CD14-positive monocyte (primary cell): ENCODE measurements around the gene DPYD. TPM values are rescaled to one million over a fixed set of nuclear protein-coding genes. Genes with fewer than 3 reads are reported as not detected.

Experiments
- DNase-seq, 3 donors: peaks; one replicate each; pipeline ENCODE4 v3.0.0-alpha.2; 2011 to 2022
- H2AFZ ChIP-seq: 2 replicates; pipeline ENCODE4 v1.6.0; 2012; ENCODE audit warnings: mild to moderate bottlenecking, low read depth, low read length, inconsistent platforms; ENCODE audit not compliant: insufficient read depth, poor library complexity, severe bottlenecking
- H3K27ac ChIP-seq, 2 donors: 1 replicate in 1 of 2; 2 replicates in 1 of 2; pipeline ENCODE4 v1.5.1; 2012 to 2013; ENCODE audit warnings: low read length in 2 of 2, control low read depth in 1 of 2, inconsistent platforms in 1 of 2, low read depth in 1 of 2, mild to moderate bottlenecking in 1 of 2
- H3K27me3 ChIP-seq, 2 donors: one replicate each; pipeline versions ENCODE4 v1.6.0 to v1.6.1; 2011 to 2013; ENCODE audit warnings: low read length in 2 of 2; ENCODE audit not compliant: control insufficient read depth in 2 of 2, insufficient read depth in 2 of 2
- H3K36me3 ChIP-seq, 2 donors: replicated peaks in 1 of 2; 1 replicate in 1 of 2; 2 replicates in 1 of 2; pipeline versions ENCODE4 v1.5.1 to v1.6.1; 2012 to 2013; ENCODE audit warnings: low read length in 2 of 2, control low read depth in 1 of 2, inconsistent platforms in 1 of 2, mild to moderate bottlenecking in 1 of 2; ENCODE audit not compliant: insufficient read depth in 2 of 2, control insufficient read depth in 1 of 2
- H3K4me1 ChIP-seq, 2 donors: 1 replicate in 1 of 2; 2 replicates in 1 of 2; pipeline versions ENCODE4 v1.5.1 to v1.6.1; 2012 to 2013; ENCODE audit warnings: low read length in 2 of 2, control low read depth in 1 of 2, inconsistent platforms in 1 of 2, mild to moderate bottlenecking in 1 of 2, moderate library complexity in 1 of 2; ENCODE audit not compliant: insufficient read depth in 2 of 2, control insufficient read depth in 1 of 2
- H3K4me2 ChIP-seq: replicated peaks from 2 replicates; pipeline ENCODE3; 2012; ENCODE audit warnings: low read length, moderate library complexity, mild to moderate bottlenecking; ENCODE audit not compliant: poor library complexity, severe bottlenecking; ENCODE audit errors: extremely low read depth
- H3K4me3 ChIP-seq, 3 experiments: fragments of 200-600 bp in 1 of 3; sonication (generic) in 1 of 3; replicated peaks in 1 of 3; 1 replicate in 2 of 3; 2 replicates in 1 of 3; pipeline ENCODE4 v1.5.1; 2011 to 2013; ENCODE audit warnings: low read length in 3 of 3, mild to moderate bottlenecking in 3 of 3, control low read depth in 2 of 3, low read depth in 2 of 3, inconsistent platforms in 1 of 3, moderate library complexity in 1 of 3
- H3K79me2 ChIP-seq: 2 replicates; pipeline ENCODE4 v1.6.0; 2012; ENCODE audit warnings: mild to moderate bottlenecking, control low read depth, inconsistent platforms, low read length, moderate library complexity; ENCODE audit not compliant: insufficient read depth
- H3K9ac ChIP-seq: 2 replicates; pipeline ENCODE4 v1.6.0; 2017; ENCODE audit warnings: low read length, mild to moderate bottlenecking; ENCODE audit not compliant: insufficient read depth, poor library complexity, severe bottlenecking
- H3K9me3 ChIP-seq, 2 donors: replicated peaks in 1 of 2; 1 replicate in 1 of 2; 2 replicates in 1 of 2; pipeline versions ENCODE4 v1.5.1 to v1.6.1; 2012 to 2013; ENCODE audit warnings: low read length in 2 of 2, control low read depth in 1 of 2; ENCODE audit not compliant: control insufficient read depth in 1 of 2, insufficient read depth in 1 of 2
- H4K20me1 ChIP-seq: 2 replicates; pipeline ENCODE4 v1.6.0; 2012; ENCODE audit warnings: mild to moderate bottlenecking, low read length, control low read depth, moderate library complexity; ENCODE audit not compliant: insufficient read depth
- H3K27ac Mint-ChIP-seq, 7 donors: one replicate each; pipeline ENCODE4 v1.8.0; 2020; ENCODE audit warnings: mild to moderate bottlenecking in 7 of 7, mixed read lengths in 7 of 7, moderate library complexity in 6 of 7, inconsistent platforms in 2 of 7
- H3K27me3 Mint-ChIP-seq, 3 donors: one replicate each; pipeline ENCODE4 v1.8.0; 2021 to 2022; ENCODE audit warnings: low read depth in 3 of 3, mild to moderate bottlenecking in 3 of 3, mixed read lengths in 3 of 3, moderate library complexity in 3 of 3, inconsistent platforms in 1 of 3
- H3K36me3 Mint-ChIP-seq, 2 donors: one replicate each; pipeline ENCODE4 v1.8.0; 2020; ENCODE audit warnings: mixed read lengths in 2 of 2, inconsistent platforms in 1 of 2, mild to moderate bottlenecking in 1 of 2
- H3K4me1 Mint-ChIP-seq: one replicate; pipeline ENCODE4 v1.8.0; 2020; ENCODE audit warnings: mild to moderate bottlenecking, mixed read lengths
- H3K4me3 Mint-ChIP-seq, 2 donors: one replicate each; pipeline ENCODE4 v1.8.0; 2020; ENCODE audit warnings: mild to moderate bottlenecking in 2 of 2, mixed read lengths in 2 of 2, moderate library complexity in 1 of 2
- H3K9me3 Mint-ChIP-seq, 7 donors: one replicate each; pipeline ENCODE4 v1.8.0; 2020 to 2022; ENCODE audit warnings: mixed read lengths in 7 of 7, mild to moderate bottlenecking in 6 of 7, moderate library complexity in 6 of 7, inconsistent platforms in 2 of 7
- CTCF ChIP-seq: fragments of 200-600 bp; IDR thresholded peaks from one replicate; pipeline ENCODE4 v1.8.0; 2022; ENCODE audit warnings: antibody characterized with exemption, mild to moderate bottlenecking
- WGBS: methylation state at CpG from one replicate; pipeline ENCODE4 v1.1.5; 2013; ENCODE audit warnings: missing lambda C conversion rate; ENCODE audit not compliant: insufficient coverage; 5-methylcytosine and 5-hydroxymethylcytosine counted together
- intact Hi-C, 2 donors: fragments of 100-400 bp; cut with micrococcal nuclease; formaldehyde crosslinking; loops; one replicate each; pipeline versions ENCODE4 v1.15.0 to v1.15.1; 2023
- polyA plus RNA-seq, 3 donors: library from polyadenylated mRNA; depleted of rRNA in 1 of 3; unstranded in 2 of 3; stranded (reverse) in 1 of 3; fragments of 300-500 nt in 2 of 3; fragments of >200 nt in 1 of 3; fragmentation: Illumina TruSeq in 2 of 3; gene quantifications; 1 replicate in 2 of 3; 2 replicates in 1 of 3; pipeline ENCODE4 v1.2.3, GENCODE V29; 2012 to 2021

Gene DPYD
- polyA plus RNA-seq, 3 donors, result 87.6 to 171 (median 144) TPM

GRCh38 chr1:97201641-97202040 is 719.2 kb downstream of the DPYD start:
- Mint-ChIP-seq H3K9me3 (no peaks in the 10 kb centered on the region), H3K4me3 (no peak overlapping the region), H3K27ac (no peak overlapping the region), H3K4me1 (peaks cover 2% of the 10 kb centered on the region), H3K36me3 (peaks cover 11 to 17% of the 10 kb centered on the region in 2 donors), H3K27me3 (no peaks in the 10 kb centered on the region)
- no peaks in the 10 kb centered on the region for H3K27me3 ChIP-seq
- H3K79me2 ChIP-seq, result no peaks in the 10 kb centered on the region
- H3K4me3 ChIP-seq, result no peak overlapping the region
- H3K27ac ChIP-seq, result no peak overlapping the region
- no peak overlapping the region for H3K4me2 ChIP-seq
- H3K4me1 ChIP-seq, result no peaks in the 10 kb centered on the region
- H4K20me1 ChIP-seq, result peaks cover 59% of the 10 kb centered on the region
- intact Hi-C loops, result no loop called here
- no peak for DNase-seq
- 100% methylated on average over 2 of the region's 3 CpGs for WGBS
- TF ChIP-seq CTCF, result no peak
- no peak overlapping the region for H2AFZ ChIP-seq
- H3K9me3 ChIP-seq, result no peaks in the 10 kb centered on the region
- H3K36me3 ChIP-seq, result peaks cover 3 to 10% of the 10 kb centered on the region in 2 donors
- H3K9ac ChIP-seq, result no peak overlapping the region

GRCh38 chr1:97200595-97200994 is 720.2 kb downstream of the DPYD start:
- H3K27me3 ChIP-seq, result no peaks in the 10 kb centered on the region
- no CpG with 5 or more reads among the region's 2 CpGs for WGBS
- no peak overlapping the region for H3K4me3 ChIP-seq
- Mint-ChIP-seq H3K27me3 (no peaks in the 10 kb centered on the region), H3K4me1 (peaks cover 2% of the 10 kb centered on the region), H3K36me3 (peaks cover 12 to 18% of the 10 kb centered on the region in 2 donors), H3K4me3 (no peak overlapping the region), H3K9me3 (peaks cover 0 to 3% (median 1%) of the 10 kb centered on the region in 7 donors), H3K27ac (peak overlapping the region in 1 of 7 donors; percentile 63)
- no peak for DNase-seq
- peaks cover 3 to 7% of the 10 kb centered on the region in 2 donors for H3K36me3 ChIP-seq
- peaks cover 56% of the 10 kb centered on the region for H4K20me1 ChIP-seq
- no peaks in the 10 kb centered on the region for H3K4me1 ChIP-seq
- intact Hi-C loops, result no loop called here
- H3K79me2 ChIP-seq, result no peaks in the 10 kb centered on the region
- H3K9ac ChIP-seq, result no peak overlapping the region
- H3K9me3 ChIP-seq, result no peaks in the 10 kb centered on the region
- no peak overlapping the region for H3K27ac ChIP-seq
- H2AFZ ChIP-seq, result no peak overlapping the region
- no peak for TF ChIP-seq CTCF
- no peak overlapping the region for H3K4me2 ChIP-seq
